NCI-H128 (cell line): ENCODE measurements around the gene TSPAN7.

Source experiments
- DNase-seq: peaks from one replicate; lab custom pipeline; 2025; ENCODE audit not compliant: unreplicated experiment; lab: John Stamatoyannopoulos, UW

Gene TSPAN7

GRCh38 chrX:38594434-38594833, 33.1 kb downstream of the TSPAN7 start:
- no peak for DNase-seq

DNA sequence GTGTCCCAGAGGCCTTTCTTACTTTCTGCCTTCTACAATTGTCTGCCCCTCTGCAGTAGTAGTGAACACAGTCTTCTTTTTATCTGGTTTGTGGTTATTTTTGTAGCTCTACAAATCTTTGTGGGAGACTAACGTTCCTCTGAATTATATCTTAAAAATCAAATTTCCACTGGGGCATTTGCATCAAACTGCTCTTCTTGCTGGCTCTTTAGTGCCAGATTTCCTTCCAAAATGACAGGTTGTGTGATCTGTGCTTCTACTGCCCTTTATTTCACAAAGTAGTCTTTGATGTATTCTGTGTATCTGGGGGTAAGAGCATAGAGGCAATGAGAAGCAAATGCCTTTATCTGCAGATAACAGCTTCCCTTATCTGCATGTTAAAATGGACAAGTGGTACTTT, 34.5 kb downstream of the TSPAN7 start:
- DNase-seq, result no peak

GRCh38 chrX:38596939-38597338, 35.6 kb downstream of the TSPAN7 start:
- DNase-seq, result no peak

GRCh38 chrX:38599796-38600755, 38.7 kb downstream of the TSPAN7 start:
- no peak for DNase-seq

DNA sequence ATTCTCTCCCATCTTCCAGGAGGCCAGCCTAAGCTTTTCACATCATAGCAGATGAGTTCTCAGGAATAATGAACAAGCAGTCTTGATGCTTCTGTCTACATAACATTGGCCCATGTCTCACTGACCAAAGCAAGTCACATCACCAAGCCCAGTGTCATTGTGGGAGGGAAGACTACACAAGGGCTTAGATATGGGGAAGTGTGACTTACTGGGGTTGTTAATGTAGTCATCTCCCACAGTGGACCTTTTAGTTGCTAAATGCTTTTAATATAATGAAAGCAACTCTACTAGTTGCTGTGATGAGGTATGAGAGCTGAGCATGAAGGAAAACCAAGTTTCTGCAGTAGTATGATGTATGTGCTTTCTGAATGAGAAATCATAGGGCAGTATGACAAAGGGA, 40.5 kb downstream of the TSPAN7 start:
- DNase-seq, result no peak

DNA sequence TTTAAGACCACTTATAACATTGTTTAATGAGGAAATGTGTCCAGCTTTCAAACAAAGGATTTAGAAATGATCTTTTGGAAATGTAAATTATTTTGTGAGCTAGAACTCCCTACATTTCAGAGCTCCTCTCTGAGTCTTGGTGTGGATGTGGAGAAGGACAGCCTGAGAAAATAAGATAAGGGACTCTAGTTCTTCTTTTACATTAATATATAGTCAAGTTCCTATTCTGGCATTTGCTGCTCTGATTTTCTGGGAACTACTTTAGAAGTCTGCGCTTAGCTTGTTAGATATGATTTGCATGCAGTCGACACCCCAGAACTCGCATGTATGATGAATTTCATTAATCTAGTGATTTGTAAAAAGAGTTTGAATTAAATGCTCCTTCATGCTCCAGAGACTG, 45.5 kb downstream of the TSPAN7 start:
- DNase-seq, result no peak

DNA sequence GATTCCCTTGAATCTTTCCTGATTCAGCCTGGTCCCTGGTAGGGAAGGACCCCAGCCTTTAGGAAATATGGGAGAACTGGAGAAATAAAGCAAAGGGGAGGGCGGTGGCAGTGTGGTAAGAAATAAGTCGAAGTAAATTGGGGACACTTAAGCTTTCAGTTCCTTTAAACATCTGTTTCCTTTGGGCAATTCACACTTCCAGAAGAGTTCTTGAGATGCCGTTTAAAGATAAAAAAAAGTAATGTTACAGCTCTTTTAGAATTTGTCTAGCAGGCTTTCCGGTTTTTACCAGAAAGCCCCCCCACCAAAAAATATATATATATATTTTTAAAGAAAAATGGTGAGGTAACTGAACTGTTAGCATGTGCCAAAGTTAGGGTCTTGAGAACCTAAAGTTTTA, 46.6 kb downstream of the TSPAN7 start:
- DNase-seq, result no peak

DNA sequence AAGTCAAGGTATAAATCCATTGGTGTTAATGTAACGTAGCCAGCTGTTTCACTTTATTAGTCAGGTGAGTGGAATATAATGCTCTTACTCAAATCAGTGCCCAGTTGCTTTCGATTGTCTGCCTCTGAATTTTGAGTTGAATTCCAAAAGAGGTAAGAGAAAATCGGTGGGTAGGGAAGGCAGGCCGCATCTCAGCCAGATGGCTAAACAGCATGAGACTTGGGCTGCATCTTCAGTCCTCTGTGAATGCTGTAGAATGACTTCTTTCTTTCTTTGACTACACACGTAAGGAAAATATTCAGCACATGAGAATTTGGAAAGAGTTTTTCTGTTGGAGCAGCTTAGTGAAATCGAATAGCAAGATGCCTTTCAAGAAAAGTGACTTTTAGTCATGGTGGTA, 49.5 kb downstream of the TSPAN7 start:
- DNase-seq, result no peak

GRCh38 chrX:38612281-38612680, 50.9 kb downstream of the TSPAN7 start:
- DNase-seq, result no peak

GRCh38 chrX:38614485-38614884, 53.1 kb downstream of the TSPAN7 start:
- no peak for DNase-seq

GRCh38 chrX:38616904-38617303, 55.6 kb downstream of the TSPAN7 start:
- DNase-seq, result no peak

- no peak for DNase-seq
These were observed 56.8 kb downstream of the TSPAN7 start for GRCh38 chrX:38618180-38618579.

DNA sequence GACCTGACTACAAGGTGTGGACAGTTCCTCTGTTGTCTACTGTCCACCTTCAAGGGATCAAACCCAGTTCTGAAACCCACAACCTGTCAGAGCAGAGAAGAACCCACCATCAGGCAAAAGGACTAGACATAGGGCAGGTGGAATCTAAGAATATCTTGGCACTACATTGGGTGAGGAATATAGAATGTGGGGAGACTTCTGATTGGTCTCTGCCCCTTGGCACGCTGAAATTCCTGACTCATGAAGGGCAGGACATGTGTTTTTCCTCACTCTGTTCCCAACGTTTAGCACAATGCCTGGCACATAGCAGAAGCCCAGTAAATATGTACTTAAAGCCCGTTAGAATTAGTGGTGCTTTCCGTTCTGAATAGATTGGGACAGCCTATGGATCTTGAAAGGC, 59.3 kb downstream of the TSPAN7 start:
- DNase-seq, result no peak

DNA sequence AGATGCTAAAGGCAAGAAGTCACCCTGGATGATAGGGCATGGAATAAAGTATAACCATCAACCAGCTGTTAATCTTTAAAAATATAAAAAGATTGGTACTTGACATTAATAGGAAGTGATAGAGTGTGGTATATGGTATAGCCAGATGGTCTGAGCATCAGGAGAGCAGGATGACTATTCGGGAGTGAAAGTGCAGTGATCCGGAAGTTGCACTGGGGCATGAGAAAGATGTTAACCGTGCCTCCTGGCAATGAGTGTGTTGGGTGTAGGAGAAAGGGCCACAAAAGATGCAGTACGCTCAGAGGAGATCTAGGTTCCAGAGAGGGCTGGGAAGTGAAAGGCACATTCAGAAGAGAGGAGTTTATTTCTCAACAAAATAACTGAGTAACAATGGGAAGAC, 65.0 kb downstream of the TSPAN7 start:
- DNase-seq, result no peak

GRCh38 chrX:38627683-38628082, 66.3 kb downstream of the TSPAN7 start:
- DNase-seq, result no peak

DNA sequence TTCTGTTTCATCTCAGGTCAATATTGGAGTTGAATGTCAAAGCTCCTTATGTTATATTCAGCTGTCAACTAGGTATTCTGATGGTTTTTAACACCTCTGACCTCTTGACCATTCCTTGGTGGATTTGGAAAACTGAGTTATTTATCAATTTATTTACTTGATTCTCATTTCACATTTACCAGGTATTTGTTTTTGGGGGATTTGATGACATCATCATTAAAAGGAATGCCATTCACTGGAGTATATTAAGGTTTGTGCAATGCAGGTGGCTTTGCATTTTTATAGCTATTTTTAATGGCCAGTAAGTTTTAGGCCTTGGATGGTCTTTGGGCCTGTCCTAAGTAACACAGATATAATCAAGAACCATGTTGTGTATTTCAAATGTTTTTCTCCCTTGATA, 67.2 kb downstream of the TSPAN7 start:
- DNase-seq, result no peak

- DNase-seq, result no peak
These were observed 71.2 kb downstream of the TSPAN7 start for GRCh38 chrX:38632516-38632915.

GRCh38 chrX:38634665-38635064, 73.3 kb downstream of the TSPAN7 start:
- no peak for DNase-seq

DNA sequence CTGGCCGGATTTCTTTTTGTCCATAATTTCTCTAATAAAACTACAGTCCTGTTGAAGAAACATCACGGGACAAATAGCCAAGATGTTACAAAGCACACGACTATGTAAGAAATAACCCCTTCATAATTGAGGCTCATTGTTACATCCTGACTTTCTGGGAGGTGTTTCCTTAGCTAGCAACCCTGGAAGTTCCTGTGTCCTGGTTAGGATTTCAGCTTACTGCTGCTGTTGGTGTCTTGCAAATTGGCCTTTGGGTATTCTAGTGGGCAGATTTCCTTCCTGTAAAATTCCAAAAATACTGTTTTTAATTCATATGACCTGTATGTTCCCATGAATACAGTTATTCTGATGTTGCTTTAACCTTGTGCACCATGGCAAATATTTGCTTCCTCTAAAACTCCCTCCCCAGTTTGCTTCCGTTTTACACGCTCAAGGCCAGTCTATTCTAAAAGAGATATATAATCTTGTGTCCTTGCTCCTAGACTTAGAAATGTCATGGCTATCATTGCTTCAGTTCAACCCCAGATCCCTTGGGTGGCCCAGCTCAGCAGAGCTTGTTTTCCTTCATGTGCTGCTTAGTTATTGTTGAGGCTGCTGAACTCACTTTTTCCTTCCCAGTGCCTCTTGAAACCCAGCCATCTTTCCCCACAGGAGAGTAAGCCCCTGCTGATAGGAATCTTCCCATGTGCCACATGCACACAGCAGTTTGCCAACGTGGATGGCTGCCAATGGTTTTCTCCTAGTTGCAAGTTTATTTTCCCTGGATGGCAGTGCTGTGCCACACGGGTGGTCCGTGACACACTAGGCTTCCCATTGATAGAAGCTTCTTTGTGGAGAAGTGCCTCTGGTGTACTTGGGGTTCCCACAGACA, 75.8 kb downstream of the TSPAN7 start:
- DNase-seq, result no peak

- DNase-seq, result no peak
These were observed 77.7 kb downstream of the TSPAN7 start for GRCh38 chrX:38638952-38639529.

DNA sequence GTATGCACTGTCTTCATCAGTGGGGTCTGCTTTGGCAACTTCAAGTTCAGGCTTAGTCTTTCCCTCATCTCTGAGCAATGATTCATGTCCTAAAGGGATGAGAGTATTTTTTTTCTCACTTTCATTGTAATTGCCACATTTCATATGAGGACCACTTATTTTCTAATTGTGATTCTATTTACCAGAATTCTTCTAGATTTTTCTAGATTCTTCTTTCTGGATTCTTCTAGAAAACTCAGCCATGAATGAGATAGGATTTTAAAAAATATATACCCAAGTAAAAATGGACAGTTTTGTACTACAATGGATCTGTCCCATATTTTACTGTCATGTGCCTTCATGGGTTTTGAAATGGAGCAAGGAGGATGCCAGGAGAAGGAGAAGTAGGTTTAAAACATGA, 78.4 kb downstream of the TSPAN7 start:
- no peak for DNase-seq

DNA sequence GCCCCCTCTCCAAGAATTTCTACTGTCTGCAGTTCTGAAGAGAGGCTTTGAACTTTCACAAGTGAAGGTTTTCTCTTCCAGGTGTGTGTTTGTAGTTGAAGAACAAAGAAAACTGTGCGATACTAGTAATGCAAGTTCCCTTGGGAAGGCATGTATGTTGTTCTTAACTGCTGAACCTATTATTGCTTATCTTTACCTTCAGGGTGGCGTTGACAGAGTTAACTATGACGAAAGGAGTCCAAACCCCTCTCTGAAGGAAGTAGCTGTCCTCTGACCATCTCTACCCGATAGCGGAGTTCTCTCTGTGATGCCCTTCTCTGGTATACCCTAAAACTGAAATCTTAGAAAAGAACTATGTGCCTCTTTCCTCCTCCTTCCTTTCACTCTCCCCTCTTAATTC, 79.9 kb downstream of the TSPAN7 start:
- no peak for DNase-seq
